Keratinocyte (primary cell): Measurements from ENCODE around the gene SH3BP5.

Experiments used
- CTCF ChIP-seq, 3 experiments: IDR thresholded peaks in 1 of 3; conservative IDR thresholded peaks in 1 of 3; optimal IDR thresholded peaks in 1 of 3; 2 replicates in 2 of 3; 3 replicates in 1 of 3; pipeline versions ENCODE3 to v1.5.1; 2011; ENCODE audit warnings: low read length in 3 of 3, mild to moderate bottlenecking in 3 of 3, moderate library complexity in 2 of 3, control low read depth in 1 of 3, inconsistent platforms in 1 of 3; ENCODE audit not compliant: insufficient read depth in 2 of 3; ENCODE audit errors: extremely low read depth in 1 of 3
- EZH2 ChIP-seq: IDR thresholded peaks from one replicate; pipeline ENCODE4 v1.6.1; 2012; ENCODE audit warnings: inconsistent platforms, mild to moderate bottlenecking, low read length, moderate library complexity

- TF ChIP-seq CTCF (optimal IDR thresholded peaks at IDR 0.05 in 1 of 3, IDR thresholded peaks at IDR 0.05 in 1 of 3, conservative IDR thresholded peaks at IDR 0.05 in 1 of 3; ENCODE audit: extremely low read depth in 1 of 3, insufficient read depth in 2 of 3, low read length in 3 of 3) (no peak), EZH2 (no peak)
Observed at GRCh38 chr3:15319575-15319974, 12.8 kb downstream of the SH3BP5 start.
